MCF 10A (cell line): ENCODE results near the gene CHD3. TPM values are rescaled to one million over a fixed set of nuclear protein-coding genes. Genes with fewer than 3 reads are reported as not detected.

Source experiments
- BruUV-seq: library from RNA; stranded (reverse); fragments of 400-500 nt; replicated peaks from 2 replicates; lab custom pipeline; 2021; lab: Mats Ljungman, UMichigan
- CTCF ChIA-PET: fragments of 300-600 bp; sonication (Branson Sonifier 250); formaldehyde crosslinking; extraction: SDS; loops from one replicate; lab custom pipeline; 2021; ENCODE audit warnings: antibody characterized with exemption, inconsistent platforms; lab: Yijun Ruan, JAX
- POLR2A ChIA-PET: fragments of 300-600, 350-650 bp; sonication (Branson Sonifier 250); formaldehyde crosslinking; extraction: SDS; loops from one replicate; lab custom pipeline; 2020; ENCODE audit warnings: antibody characterized with exemption, inconsistent platforms; lab: Yijun Ruan, JAX
- DNase-seq: peaks from one replicate; pipeline ENCODE4 v3.0.0-alpha.2; 2018; ENCODE audit not compliant: unreplicated experiment
- H3K27ac Mint-ChIP-seq: one replicate; pipeline ENCODE4 v1.8.0; 2022; ENCODE audit warnings: mild to moderate bottlenecking, low read depth, mixed read lengths; ENCODE audit not compliant: unreplicated experiment
- H3K27me3 Mint-ChIP-seq: one replicate; pipeline ENCODE4 v1.8.0; 2022; ENCODE audit warnings: mixed read lengths; ENCODE audit not compliant: insufficient read depth, unreplicated experiment
- H3K36me3 Mint-ChIP-seq: one replicate; pipeline ENCODE4 v1.8.0; 2022; ENCODE audit warnings: mild to moderate bottlenecking, moderate library complexity, mixed read lengths; ENCODE audit not compliant: insufficient read depth, unreplicated experiment
- H3K4me1 Mint-ChIP-seq: one replicate; pipeline ENCODE4 v1.8.0; 2022; ENCODE audit warnings: mixed read lengths; ENCODE audit not compliant: insufficient read depth, unreplicated experiment
- H3K4me3 Mint-ChIP-seq: one replicate; pipeline ENCODE4 v1.8.0; 2022; ENCODE audit warnings: mild to moderate bottlenecking, moderate library complexity, mixed read lengths; ENCODE audit not compliant: unreplicated experiment
- H3K9me3 Mint-ChIP-seq: one replicate; pipeline ENCODE4 v1.8.0; 2022; ENCODE audit warnings: mixed read lengths; ENCODE audit not compliant: unreplicated experiment
- CTCF ChIP-seq: fragments of 200-600 bp; IDR thresholded peaks from one replicate; pipeline ENCODE4 v1.8.0; 2022; ENCODE audit warnings: antibody characterized with exemption, mild to moderate bottlenecking; ENCODE audit not compliant: unreplicated experiment
- intact Hi-C: fragments of 100-400 bp; cut with micrococcal nuclease; formaldehyde crosslinking; loops from 2 replicates; pipeline ENCODE4 v1.14.1; 2022
- total RNA-seq: library from RNA; stranded (reverse); gene quantifications from 2 replicates; pipeline ENCODE4 v1.2.3, GENCODE V29; 2022

CHD3 gene
- total RNA-seq, 1 experiment from 2014 or later, result 87.1 TPM

GRCh38 chr17:7910281-7910680 lies 21.7 kb downstream of the CHD3 start:
- H3K9me3 Mint-ChIP-seq, result no peaks in the 10 kb centered on the region
- no TSS peak for BruUV-seq
- peak overlapping the region; percentile 52 for H3K27ac Mint-ChIP-seq
- ChIA-PET CTCF (interaction anchor here (0.8 to 4.0 kb wide), 4 partner anchors 9 to 147 kb away, joined by 3 to 24 read pairs (median 5); no protein-coding TSS in a partner anchor), POLR2A (interaction anchor here (0.7 kb wide), 1 partner anchor 22 kb away, joined by 3 read pairs; the partner anchor contains the start of genes CNTROB and TRAPPC1)
- intact Hi-C loops, result no loop called here
- H3K27me3 Mint-ChIP-seq, result no peaks in the 10 kb centered on the region
- peaks cover 16% of the 10 kb centered on the region for H3K4me1 Mint-ChIP-seq
- TF ChIP-seq CTCF, result no peak
- no peak overlapping the region for H3K4me3 Mint-ChIP-seq
- H3K36me3 Mint-ChIP-seq, result peaks cover 70% of the 10 kb centered on the region
- DNase-seq, result no peak

- CTCF ChIA-PET, result interaction anchor here (0.8 to 4.0 kb wide), 4 partner anchors 10 to 146 kb away, joined by 3 to 24 read pairs (median 5); no protein-coding TSS in a partner anchor
Observed at GRCh38 chr17:7910711-7911110, 22.1 kb downstream of the CHD3 start.

GRCh38 chr17:7911116-7911515 lies 22.5 kb downstream of the CHD3 start:
- Mint-ChIP-seq H3K27ac (peak overlapping the region; percentile 52), H3K4me1 (peaks cover 17% of the 10 kb centered on the region), H3K36me3 (peaks cover 69% of the 10 kb centered on the region), H3K27me3 (no peaks in the 10 kb centered on the region), H3K9me3 (no peaks in the 10 kb centered on the region), H3K4me3 (no peak overlapping the region)
- TF ChIP-seq CTCF, result no peak
- DNase-seq, result no peak
- CTCF ChIA-PET, result interaction anchor here (1.2 to 9.4 kb wide), 4 partner anchors 13 to 146 kb away, joined by 3 to 145 read pairs (median 22); no protein-coding TSS in a partner anchor
- POLR2A ChIA-PET, result no interaction called here
- BruUV-seq, result no TSS peak
- intact Hi-C loops, result no loop called here

More at GRCh38 chr17:7910711-7911110, 22.1 kb downstream of the CHD3 start:
- Mint-ChIP-seq H3K27me3 (no peaks in the 10 kb centered on the region), H3K9me3 (no peaks in the 10 kb centered on the region), H3K4me1 (peaks cover 17% of the 10 kb centered on the region), H3K4me3 (no peak overlapping the region), H3K36me3 (peaks cover 72% of the 10 kb centered on the region), H3K27ac (peak overlapping the region; percentile 52)
- no TSS peak for BruUV-seq
- TF ChIP-seq CTCF, result no peak
- intact Hi-C loops, result no loop called here
- DNase-seq, result no peak
- POLR2A ChIA-PET, result interaction anchor here (0.7 kb wide), 1 partner anchor 21 kb away, joined by 3 read pairs; the partner anchor contains the start of genes CNTROB and TRAPPC1

GRCh38 chr17:7912927-7913524 lies 24.4 kb downstream of the CHD3 start:
- H3K27me3 Mint-ChIP-seq, result no peaks in the 10 kb centered on the region
- peak; percentile 86 for TF ChIP-seq CTCF
- H3K4me3 Mint-ChIP-seq, result peak overlapping the region; percentile 53
- H3K27ac Mint-ChIP-seq, result peak overlapping the region; percentile 27
- H3K4me1 Mint-ChIP-seq, result peaks cover 26% of the 10 kb centered on the region
- BruUV-seq, result no TSS peak
- POLR2A ChIA-PET, result interaction anchor here (0.6 to 1.8 kb wide), 7 partner anchors 19 to 207 kb away, joined by 3 to 11 read pairs (median 6); partner anchors contain the start of genes CNTROB and TRAPPC1
- H3K9me3 Mint-ChIP-seq, result no peaks in the 10 kb centered on the region
- H3K36me3 Mint-ChIP-seq, result peaks cover 58% of the 10 kb centered on the region
- CTCF ChIA-PET, result interaction anchor here (0.6 to 9.4 kb wide), 24 partner anchors 12 to 447 kb away, joined by 3 to 145 read pairs (median 5); partner anchors contain the start of genes CNTROB and TRAPPC1
- intact Hi-C loops, result loop anchor here (1.0 kb wide), 5 partner anchors 69 to 144 kb away; no protein-coding TSS in a partner anchor
- DNase-seq, result peak; percentile 84
